LNCAP (cell line): ENCODE results near the gene SIN3A.

Source experiments
- TF ChIP-seq, protein P1 (sequence below): fragments of 450-650 bp; IDR thresholded peaks from 2 replicates; pipeline ENCODE4 v1.5.1; 2017; ENCODE audit warnings: mild to moderate bottlenecking

Gene SIN3A

GRCh38 chr15:75459581-75459980 is 8.1 kb upstream of the SIN3A start:
- TF ChIP-seq, protein P1, sequence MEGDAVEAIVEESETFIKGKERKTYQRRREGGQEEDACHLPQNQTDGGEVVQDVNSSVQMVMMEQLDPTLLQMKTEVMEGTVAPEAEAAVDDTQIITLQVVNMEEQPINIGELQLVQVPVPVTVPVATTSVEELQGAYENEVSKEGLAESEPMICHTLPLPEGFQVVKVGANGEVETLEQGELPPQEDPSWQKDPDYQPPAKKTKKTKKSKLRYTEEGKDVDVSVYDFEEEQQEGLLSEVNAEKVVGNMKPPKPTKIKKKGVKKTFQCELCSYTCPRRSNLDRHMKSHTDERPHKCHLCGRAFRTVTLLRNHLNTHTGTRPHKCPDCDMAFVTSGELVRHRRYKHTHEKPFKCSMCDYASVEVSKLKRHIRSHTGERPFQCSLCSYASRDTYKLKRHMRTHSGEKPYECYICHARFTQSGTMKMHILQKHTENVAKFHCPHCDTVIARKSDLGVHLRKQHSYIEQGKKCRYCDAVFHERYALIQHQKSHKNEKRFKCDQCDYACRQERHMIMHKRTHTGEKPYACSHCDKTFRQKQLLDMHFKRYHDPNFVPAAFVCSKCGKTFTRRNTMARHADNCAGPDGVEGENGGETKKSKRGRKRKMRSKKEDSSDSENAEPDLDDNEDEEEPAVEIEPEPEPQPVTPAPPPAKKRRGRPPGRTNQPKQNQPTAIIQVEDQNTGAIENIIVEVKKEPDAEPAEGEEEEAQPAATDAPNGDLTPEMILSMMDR = no peak

- TF ChIP-seq, protein P1 = no peak
Observed at GRCh38 chr15:75456710-75457109, 5.2 kb upstream of the SIN3A start.

GRCh38 chr15:75455982-75456531 is 4.6 kb upstream of the SIN3A start:
- TF ChIP-seq, protein P1 = no peak

GRCh38 chr15:75455424-75455981 is 4.0 kb upstream of the SIN3A start:
- TF ChIP-seq, protein P1 = no peak

DNA sequence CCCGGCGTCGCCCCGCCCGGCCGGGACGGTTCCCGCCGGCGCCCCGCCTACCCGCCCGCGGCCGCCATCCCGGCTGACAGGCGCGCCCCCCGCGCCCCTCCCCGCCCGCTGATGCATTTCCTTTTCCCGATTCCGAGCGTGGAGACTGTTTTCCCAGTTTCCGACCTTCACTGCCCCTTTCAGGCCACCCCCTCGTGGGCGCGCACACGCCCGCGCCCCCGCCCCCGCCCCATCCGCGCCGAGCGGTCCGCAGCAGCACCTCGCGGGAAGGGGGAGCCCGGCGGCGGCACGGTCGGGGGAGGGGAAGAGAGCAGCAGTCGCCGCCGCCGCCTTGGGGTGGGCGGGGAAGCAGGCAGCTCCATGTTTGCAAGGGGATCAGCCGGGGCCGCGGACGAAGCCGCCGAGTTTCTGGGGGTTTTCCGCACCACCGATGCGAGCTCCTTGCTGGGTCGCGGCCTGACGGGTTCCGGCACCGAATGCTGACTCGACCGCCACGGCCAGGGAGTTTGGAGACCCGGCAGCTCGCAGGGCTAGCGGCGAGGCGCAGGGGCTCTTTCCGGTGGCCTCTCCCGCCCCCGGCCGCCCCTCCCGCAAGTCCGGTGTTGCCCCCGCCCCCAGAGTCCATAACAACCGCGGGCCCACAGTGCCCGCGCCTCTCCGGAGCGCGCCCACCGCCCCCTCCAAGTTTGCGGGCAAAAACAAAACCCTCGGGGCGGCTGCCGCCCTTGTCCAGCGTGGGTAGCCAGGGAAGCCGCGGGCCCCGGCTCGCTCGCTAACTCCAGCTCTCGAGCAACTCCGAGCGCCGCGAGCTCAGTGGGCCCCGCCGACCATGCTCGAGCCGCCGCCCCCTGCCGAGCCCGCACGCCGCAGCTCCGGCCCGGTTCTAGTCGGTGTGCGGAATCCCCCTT is 3.2 kb upstream of the SIN3A start:
- TF ChIP-seq, protein P1 = no peak

GRCh38 chr15:75453703-75454470 is 2.4 kb upstream of the SIN3A start:
- TF ChIP-seq, protein P1 = no peak
